GM19328 (cell line): ENCODE measurements around the gene TEX51.

Experiments used
- ATAC-seq: cut with Tn5 transposase; IDR thresholded peaks from one replicate; pipeline ENCODE4 v1.9.1; 2021; ENCODE audit warnings: mild to moderate bottlenecking, moderate library complexity; ENCODE audit not compliant: unreplicated experiment

TEX51 gene

DNA sequence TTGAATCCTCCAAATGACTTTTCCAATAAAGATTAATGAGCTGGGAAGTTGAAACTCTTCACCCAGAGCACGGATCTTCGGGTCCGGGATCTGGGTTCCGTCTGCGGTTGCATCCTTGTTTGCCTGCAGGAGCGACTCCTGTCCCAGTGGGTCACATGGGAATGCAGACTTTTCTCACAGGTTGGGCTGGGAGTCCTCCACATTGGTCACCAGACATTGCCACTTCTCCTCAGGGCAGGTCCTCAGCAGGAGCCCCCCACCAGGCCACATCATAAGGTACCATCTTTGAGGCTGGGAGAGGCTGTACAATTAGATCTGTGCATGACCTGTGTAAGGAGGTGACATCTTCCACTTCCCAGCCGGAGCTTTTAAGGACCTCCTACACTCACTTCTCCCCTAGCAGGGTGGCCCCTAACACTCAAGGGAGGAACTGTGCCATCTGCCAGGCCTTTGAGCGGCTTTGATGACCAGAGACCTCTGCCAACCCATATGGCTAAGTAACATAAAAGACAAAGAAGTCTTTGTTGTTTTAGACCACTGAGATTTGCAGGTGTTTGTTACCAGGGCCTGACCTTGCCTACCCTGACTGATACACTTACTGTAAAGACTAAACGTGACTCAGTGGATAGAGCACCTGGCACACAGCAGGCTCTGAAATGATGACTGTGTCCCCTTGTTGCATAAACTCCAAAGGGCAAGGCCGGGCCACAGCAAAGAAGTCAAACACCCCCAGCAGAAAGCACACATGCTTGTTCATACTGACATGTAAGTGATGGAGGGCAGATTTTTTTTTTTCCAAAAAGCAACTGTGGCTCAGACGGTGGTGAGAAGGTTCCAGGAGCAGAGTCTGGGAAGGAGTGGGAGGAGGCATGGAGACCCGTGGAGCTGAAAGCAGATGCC lies 7.9 kb upstream of the TEX51 start:
- no peak for ATAC-seq

DNA sequence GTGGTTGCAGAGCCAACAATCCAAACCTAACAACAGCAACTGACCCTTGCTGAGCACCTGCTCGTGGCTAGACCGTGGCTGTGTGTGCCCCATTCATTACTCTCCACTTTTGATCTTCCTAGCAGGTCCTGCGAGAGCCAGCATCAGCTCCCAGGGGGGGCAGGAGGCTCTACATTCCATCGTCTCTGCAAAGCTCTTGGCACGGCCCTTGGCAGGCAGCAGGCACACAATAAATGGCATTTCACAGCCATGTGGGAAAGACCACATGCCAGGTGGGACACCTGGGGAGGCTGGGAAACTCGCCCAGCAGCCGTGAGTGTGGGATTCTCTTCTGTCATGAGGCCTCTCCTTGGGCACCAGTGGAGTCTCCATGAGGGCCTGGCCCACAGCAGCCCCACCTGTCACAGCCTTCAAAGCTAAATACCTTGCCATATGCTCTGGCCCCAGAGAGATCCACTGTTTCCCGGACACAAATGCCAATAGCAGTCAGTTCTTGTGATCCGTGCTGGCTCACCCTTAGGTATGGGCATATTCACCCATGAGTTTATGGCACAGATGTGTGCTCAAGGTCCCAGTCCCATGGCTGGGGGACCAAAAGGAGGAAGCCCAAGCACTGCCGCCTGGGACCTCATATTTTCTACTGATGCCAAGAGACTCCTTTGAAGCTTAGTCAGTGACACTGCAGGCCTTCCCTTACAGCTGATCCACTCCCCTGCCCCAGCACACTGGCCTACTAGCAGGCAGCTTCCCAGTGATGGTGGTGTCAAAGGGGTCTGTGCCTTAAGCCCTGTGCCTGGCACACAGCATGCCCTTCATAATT lies 6.8 kb upstream of the TEX51 start:
- no peak for ATAC-seq

DNA sequence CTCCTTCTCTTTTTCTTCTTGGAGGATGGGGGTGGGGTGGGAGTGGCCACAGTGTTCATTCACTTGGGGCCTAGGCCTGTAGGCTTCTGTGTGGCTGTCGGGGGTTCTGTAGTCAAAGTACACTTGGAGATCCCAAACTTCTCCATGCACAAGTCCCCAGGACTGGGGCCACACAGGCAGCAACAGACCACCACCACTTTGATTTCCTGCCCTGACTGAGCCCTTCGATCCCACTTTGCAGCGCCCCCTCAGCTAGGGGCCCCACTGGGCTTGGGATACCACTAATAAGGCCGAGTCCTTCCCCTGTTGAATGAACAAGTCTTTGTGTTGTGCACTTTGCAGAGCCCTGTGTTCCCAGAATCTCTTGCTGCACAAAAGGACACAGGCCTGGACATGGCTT lies 5.5 kb upstream of the TEX51 start:
- no peak for ATAC-seq

DNA sequence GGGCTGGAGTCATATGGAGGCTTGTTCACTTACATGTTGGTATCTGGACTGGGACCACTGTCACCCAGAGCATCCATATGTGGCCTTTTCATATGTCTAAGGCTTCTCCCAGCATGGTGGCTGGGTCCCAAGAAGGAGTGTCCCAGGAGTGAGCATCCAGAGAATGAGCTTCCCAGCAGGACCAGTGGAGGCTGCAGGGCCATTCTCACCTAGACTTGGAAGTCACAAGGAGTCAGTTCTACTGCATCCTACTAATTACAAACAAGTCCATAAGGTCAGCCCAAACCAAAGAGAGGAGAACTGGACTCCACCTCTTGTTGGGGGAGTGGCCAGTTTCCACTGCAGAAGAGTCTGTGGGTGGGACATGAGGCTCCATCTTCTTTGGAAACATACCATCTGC lies 5.1 kb upstream of the TEX51 start:
- ATAC-seq: no peak

DNA sequence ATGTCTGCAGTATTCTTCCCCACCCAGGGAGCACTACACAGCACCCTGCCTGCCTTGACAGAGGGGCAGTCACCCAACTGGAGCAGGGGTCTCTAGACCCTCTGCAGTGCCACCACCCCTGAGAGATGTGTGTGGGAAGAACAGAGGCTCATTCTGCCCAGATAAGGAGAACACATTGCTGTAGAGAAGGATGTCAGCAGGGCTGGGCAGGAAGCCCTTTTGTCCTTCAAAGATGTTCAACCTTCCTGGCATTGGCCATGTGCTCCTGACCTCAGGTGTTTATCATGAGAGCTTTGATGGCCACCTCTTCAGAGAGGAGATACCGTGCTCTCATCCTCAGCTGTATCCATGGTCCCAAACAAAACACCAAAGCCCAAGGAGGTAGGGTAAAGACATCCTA lies 4.6 kb upstream of the TEX51 start:
- no peak for ATAC-seq

DNA sequence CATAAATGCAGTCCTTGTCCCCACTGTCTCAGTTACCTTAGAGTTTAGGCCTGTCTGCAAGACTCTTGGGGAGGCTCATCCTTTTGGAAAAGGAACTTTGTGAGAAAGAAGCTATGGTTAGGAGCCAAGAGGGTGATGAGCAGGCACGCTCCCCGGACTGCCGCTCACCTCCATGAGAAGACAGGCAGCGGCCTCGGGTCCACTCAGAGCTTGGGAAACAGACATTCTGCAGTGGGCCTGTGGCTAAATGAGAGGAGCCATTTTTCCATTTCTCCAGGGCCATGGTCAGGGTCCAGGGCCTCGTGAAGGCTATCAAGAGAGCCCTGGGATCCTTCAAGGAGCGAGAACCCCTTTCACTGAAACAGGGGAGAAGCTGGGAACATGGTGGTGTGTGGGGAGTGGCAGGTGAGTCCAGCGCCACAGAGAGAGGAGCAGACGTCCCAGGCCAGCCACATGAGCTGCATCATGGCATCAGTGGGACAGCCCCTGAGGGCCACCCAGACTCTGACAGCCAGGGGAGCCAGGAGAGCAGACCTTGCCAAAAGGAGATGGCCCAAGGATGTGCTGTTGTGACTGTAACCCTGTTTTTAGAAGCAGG lies 4.0 kb upstream of the TEX51 start:
- no peak for ATAC-seq

DNA sequence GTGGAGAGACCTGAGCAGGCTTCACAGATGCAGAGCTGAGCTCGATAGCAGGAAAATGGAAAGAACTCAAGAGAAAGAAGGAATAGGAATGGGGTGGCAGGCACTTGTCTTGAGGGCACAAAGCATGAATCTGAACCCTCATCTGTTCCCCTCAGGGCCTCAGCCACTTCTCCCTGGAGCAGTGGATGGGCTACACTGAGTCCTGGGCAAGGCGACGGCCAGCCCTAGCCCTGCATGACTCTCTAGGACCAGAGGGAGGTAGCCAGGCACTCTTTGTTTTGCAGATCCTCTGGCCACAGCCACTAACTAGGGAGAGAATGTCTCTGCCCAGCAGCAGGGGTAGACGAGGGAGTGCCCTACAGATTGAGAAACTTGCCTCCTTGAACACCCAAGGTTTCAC lies 3.4 kb upstream of the TEX51 start:
- no peak for ATAC-seq

DNA sequence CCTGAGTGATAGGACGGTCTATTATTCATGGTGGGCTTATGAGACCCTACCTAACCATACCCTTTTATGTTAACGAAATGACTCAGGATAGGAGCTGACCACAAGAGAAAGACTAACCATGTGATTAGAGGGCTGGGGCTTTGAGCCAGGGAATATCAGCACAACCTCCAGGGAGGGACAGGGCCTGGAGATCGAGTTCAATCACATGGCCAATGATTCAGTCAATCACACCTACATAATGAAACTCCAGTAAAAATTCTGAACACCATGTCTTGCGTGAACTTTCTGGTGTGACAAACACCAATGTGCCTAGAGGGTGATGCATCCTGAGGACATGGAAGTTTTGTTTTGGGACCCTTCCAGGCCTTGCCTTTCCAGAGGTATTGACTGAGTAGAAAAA lies 2.2 kb upstream of the TEX51 start:
- no peak for ATAC-seq

DNA sequence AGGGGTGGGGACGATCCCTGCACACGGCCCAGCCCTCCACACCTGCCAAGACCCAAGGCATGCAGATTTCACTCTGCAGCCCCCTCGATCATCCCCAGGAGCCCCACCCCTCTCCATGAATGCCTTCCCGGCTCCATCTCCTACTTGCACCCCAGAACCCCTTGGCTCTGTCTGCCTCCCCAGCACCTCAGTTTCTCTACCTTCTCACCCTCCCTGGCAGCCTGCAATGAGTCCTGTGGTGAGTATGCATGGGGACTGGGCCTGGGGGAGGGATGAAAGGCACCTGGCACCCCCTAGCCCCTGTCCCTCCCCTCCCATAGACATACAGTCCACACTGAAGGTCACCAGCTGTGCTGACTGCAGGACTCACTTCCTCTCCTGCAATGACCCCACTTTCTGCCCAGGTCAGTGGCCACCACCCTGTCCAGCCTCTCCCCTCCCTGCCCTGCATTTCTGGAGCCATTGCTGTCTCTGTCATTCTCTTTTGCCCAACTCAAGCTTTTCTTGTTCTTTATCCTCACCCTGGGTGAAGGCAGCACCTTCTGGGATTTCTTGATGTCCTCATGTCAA lies 1.0 kb downstream of the TEX51 start:
- no peak for ATAC-seq

DNA sequence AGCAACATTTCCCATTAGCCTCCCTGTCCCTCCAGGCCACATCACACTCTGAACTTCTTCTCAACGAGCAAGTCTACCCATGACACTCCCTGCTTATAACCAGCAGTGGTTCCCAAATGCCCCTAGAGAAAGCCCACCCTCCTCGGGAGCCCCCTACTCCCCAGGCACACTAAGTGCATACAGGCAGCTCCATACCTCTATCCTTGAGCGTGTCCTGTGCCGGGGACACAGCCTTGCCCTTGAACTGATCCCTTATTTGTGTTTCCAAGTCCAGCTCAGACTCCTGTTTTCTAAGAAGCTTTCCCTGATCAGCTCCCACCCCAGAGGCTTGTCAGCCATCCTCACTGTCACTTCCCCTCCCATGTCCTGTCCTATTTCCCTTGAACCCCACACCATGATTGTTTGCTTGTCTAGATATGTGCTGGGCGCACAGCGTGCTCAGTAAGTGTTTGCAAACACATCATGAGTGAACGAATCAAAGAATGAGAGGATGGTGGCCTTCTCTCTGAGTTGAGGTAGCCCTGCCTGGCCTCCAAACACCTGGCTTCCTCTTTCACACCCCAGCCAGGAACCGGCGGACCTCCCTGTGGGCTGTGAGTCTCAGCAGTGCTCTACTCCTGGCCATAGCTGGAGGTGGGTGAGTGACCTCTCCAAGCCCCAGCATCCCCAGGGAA lies 2.1 kb downstream of the TEX51 start:
- ATAC-seq: no peak

DNA sequence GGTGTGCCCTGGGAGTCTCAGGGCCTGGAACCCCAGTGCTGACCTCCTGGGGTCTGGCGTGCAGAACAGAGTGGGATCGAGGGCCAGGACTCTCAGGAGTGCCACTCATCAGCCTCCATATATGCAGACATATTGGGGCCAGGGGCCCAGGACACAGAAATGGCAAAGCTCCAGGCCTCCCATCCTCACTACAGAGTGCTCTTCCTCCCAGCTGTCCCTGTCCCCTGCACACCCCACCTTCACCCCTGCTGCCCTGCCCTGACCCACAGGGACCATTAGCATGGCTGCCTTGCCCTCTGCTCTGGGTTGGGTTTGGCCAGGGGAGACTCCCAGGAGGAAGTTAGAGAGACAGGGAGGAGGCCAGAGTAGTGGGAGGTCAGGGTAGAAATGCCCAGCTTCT lies 2.8 kb downstream of the TEX51 start:
- ATAC-seq: no peak

DNA sequence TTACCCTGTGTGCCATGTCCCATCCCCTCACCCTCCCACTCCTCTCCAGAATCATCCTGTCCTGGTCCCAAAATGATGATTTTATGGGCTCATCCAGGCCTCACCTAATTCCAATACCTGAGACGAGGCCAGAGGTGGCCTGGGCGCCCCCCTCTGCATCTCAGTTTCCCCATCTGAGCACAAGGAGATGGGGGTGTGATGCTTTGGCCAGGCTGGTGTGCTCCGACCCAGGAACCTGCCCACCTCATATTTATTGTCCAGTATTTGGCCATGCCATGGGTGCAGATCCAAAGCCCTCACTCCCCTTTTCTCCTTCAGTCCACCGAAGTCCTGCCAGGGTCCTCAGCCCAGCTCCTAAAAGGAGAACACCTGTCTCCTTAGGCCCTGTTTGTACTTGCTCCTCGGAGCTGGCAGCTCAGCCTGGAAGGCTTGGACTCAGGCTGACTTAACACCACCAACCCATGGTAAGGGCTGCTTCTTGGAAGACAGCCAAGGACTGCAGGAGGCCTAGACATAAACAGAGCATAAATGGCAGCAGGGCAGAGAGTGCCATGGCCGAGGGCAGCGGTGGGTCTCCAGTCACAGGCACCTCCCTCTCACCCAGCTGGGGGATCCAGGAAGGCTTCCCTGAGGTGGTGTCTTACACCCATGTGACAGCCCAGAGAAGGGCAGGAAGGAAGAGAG lies 3.6 kb downstream of the TEX51 start:
- ATAC-seq: no peak

DNA sequence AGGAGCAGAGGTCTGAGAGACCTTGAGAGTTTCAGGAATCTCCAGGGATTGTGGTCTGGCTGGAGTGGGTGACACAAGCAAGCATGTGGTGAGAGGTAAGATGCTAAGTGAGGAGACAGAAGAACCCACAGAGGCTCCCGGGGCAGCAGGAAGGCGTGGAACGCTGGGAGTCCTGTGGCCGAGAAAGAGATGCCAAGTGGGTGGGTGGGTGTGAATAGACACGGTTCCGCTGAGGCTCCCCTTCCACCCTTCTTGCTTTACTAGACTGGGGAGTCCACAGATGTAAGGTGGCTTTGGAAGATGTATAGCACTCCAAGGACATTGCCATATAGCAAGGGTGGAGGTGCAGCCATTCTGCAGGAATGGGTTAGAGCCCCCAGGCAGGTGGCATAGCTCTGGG lies 4.2 kb downstream of the TEX51 start:
- ATAC-seq: no peak

DNA sequence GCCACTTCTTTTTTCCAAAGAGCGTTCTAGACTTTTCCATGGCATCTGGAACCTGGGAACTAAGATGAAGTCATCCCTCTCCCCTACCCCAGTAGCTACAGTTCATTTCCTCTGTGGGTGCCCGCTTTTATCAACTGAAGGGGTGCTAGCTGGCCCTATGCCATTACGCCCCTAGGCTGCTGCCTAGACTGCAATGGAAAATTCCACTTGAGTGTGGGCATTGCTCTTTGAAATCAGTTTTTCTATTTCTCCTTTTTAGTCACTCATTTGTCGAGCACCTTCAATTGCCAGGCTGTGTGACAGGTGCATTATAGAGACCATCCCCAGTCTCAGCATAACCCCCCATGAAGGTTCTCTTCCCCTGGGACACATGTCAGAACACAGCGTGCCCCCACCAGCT lies 7.3 kb downstream of the TEX51 start:
- no peak for ATAC-seq

DNA sequence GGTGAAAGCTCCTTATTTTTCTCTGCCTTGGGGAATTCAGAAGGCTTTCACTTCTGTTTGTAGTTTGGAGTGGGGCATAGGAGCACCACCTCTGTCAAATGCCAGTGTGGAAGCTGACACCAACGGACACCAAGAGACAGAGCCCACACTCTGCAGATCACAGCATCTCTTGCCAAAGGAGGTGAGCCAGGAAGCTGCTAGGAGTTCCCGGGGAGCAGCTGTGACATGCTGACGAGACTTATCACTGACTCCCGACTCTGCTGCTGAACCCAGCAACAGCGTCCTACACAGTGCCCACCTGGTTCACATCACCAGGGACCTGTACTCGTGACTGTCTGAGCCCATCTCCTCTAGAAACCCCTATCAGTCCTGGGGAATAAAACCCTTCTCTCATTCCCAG lies 8.1 kb downstream of the TEX51 start:
- ATAC-seq: no peak

DNA sequence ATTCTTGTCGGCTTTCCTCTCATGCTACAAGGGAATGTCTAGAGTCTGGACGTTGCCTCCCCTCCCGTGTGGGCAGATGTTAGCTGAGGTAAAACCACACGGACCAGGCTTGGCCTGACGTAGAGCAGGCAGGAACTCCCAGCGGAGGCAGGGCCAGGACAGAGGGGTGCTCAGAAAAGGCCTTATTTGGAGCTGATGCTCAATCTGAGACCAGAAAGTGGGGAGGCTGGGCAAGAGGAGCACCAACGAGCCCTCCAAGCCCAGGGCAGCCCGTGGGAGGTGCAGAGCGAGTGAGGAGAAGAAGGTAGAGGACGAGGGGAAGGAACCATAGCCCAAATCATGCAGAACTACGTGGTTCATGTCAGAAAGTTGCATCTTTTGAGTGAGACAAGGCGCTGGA lies 9.0 kb downstream of the TEX51 start:
- ATAC-seq: no peak

DNA sequence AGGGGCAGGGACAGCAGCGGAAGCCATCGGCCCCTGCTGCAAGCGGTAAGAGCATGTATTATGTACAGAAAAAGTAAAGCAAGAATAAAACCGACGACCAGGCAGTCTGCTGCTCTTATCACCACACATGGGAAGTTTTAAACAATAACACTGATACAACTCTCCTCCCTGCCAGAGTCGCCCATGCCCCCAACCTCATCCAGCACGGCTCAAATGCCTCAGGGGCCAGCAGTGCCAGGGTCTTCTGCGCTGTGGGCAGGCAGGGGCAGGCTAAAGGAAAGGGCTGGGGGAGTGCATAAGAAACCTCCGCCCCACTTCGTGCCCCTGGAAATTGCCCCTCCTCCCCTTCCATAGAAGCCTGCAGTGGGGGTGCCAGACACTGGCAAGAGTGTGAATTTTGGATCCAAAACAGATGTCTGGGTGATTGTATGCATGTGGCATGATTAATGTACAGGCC lies 10.1 kb downstream of the TEX51 start:
- no peak for ATAC-seq

DNA sequence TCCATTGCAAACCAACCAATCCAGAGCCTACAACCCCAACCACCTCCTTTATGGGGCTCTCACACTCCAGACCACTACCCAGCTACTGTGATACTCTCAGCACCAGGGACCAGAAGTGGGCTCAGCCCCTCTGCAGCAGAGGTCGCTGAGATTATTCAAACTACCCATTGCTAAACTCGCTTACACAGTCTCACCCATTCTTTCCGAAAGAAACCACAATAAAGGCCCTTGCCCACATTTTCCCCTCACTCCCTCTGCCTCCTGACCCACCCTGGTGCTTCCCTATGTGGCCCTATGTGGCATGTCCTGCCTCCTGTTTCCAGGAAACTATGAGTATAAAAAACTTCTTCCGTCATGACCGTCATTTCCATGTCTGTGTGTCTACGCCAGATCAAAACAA lies 10.7 kb downstream of the TEX51 start:
- ATAC-seq: no peak

DNA sequence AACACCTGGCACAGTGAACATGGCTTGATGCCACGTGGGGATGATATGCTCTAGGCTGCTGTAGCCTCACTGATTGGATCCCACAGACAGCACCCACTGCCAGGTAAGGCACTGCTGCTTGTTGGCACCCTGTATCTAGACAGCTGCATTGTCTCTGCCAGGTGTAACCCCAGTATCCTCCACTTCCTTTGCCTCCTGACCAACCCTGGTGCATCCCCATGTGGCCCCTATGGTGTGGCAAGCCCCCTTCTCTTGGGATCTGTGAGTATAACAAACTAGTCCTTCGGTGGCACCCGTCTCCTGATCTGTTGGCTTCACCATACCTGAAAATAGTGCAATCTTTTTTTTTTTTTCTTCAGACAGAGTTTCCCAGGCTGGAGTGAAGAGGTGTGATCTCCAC lies 11.1 kb downstream of the TEX51 start:
- ATAC-seq: no peak

DNA sequence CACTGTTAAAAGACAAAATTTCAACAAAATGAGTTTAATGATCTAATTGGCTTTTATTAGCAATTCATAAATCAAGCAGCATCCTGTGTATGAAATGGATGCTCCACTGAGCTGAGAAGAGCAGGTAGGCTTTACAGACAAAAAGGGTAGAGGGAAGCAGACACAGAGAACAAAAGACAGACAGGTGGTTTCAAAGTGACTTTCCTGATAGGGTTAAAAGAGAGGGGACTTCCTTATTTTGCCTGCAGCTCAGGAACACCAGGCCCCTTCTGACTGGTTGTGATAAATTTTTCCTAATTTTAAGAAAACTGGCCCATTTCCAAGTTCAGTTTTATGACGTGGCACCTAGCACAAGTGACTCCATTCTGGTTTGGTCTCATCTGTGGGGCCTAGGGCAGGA lies 11.9 kb downstream of the TEX51 start:
- ATAC-seq: no peak
